ENCODE data around the gene MAP3K2. TPM values are rescaled to one million over a fixed set of nuclear protein-coding genes. Genes with fewer than 3 reads are reported as not detected.

MAP3K2 gene
- total and polyA plus RNA-seq, 4 experiments from 2014 or later, result 42.5 to 87.2 (median 74.5) TPM

DNA sequence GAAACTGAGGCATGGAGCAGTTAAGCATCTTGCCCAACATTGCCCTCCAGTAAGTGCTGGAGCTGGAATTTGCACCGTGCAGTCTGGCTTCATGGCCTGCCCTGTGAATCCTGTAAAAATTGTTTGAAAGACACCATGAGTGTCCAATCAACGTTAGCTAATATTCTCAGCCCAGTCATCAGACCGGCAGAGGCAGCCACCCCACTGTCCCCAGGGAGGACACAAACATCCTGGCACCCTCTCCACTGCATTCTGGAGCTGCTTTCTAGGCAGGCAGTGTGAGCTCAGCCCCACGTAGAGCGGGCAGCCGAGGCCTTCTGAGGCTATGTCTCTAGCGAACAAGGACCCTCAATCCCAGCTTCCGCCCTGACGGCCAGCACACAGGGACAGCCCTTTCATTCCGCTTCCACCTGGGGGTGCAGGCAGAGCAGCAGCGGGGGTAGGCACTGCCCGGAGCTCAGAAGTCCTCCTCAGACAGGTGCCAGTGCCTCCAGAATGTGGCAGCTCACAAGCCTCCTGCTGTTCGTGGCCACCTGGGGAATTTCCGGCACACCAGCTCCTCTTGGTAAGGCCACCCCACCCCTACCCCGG is 31.8 kb upstream of the MAP3K2 start:
- intact Hi-C loops (cut with micrococcal nuclease), result loop anchor here (5.0 to 10.0 kb wide), 3 partner anchors 58 to 335 kb away; no protein-coding TSS in a partner anchor
- POLR2A ChIA-PET (ENCODE audit: partially characterized antibody), result interaction anchor here (0.6 to 0.9 kb wide), 2 partner anchors 11 to 84 kb away, joined by 3 read pairs; no protein-coding TSS in a partner anchor
- no peak for DNase-seq
- H3K4me1 Mint-ChIP-seq, result peaks cover 10 to 39% (median 20%) of the 10 kb centered on the region in 4 donors
- H3K27me3 Mint-ChIP-seq, result peaks cover 12 to 18% of the 10 kb centered on the region in 2 donors
- H3K9me3 Mint-ChIP-seq, result no peaks in the 10 kb centered on the region
- H3K36me3 Mint-ChIP-seq, result no peaks in the 10 kb centered on the region
- Histone ChIP-seq H3K27ac (ENCODE audit: low read depth, low read length) (no peak overlapping the region), H3K36me3 (ENCODE audit: insufficient read depth, low read length) (no peaks in the 10 kb centered on the region), H3K9me3 (ENCODE audit: control insufficient read depth in 1 of 2, low read length in 2 of 2) (no peaks in the 10 kb centered on the region), H3K4me1 (ENCODE audit: insufficient read depth, low read length) (peaks cover 25% of the 10 kb centered on the region), H3K27me3 (ENCODE audit: insufficient read depth, low read length) (no peaks in the 10 kb centered on the region), H3K4me3 (ENCODE audit: low read length in 2 of 2) (no peak overlapping the region)
- no peak overlapping the region for H3K4me3 Mint-ChIP-seq
- H3K27ac Mint-ChIP-seq, result peak overlapping the region in 1 of 7 donors; percentile 18
- CTCF ChIA-PET (ENCODE audit: partially characterized antibody), result no interaction called here

DNA sequence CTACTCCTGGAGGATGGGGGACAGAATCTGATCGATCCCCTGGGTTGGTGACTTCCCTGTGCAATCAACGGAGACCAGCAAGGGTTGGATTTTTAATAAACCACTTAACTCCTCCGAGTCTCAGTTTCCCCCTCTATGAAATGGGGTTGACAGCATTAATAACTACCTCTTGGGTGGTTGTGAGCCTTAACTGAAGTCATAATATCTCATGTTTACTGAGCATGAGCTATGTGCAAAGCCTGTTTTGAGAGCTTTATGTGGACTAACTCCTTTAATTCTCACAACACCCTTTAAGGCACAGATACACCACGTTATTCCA is 31.3 kb upstream of the MAP3K2 start:
- H3K27ac ChIP-seq (ENCODE audit: low read depth, low read length), result no peak overlapping the region
- H3K36me3 ChIP-seq (ENCODE audit: insufficient read depth, low read length), result no peaks in the 10 kb centered on the region
- ChIA-PET POLR2A (ENCODE audit: partially characterized antibody) (interaction anchor here (0.9 kb wide), 1 partner anchor 11 kb away, joined by 3 read pairs; no protein-coding TSS in a partner anchor), CTCF (ENCODE audit: partially characterized antibody) (interaction anchor here (1.2 kb wide), 1 partner anchor 70 kb away, joined by 4 read pairs; no protein-coding TSS in a partner anchor)
- no peak overlapping the region for H3K4me3 ChIP-seq (ENCODE audit: low read length in 2 of 2)
- no peaks in the 10 kb centered on the region for H3K9me3 ChIP-seq (ENCODE audit: control insufficient read depth in 1 of 2, low read length in 2 of 2)
- H3K27me3 ChIP-seq (ENCODE audit: insufficient read depth, low read length), result no peaks in the 10 kb centered on the region
- no peak for DNase-seq
- Mint-ChIP-seq H3K27ac (no peak overlapping the region), H3K9me3 (no peaks in the 10 kb centered on the region), H3K36me3 (no peaks in the 10 kb centered on the region), H3K27me3 (peaks cover 10 to 18% of the 10 kb centered on the region in 2 donors), H3K4me3 (no peak overlapping the region), H3K4me1 (peaks cover 10 to 38% (median 19%) of the 10 kb centered on the region in 4 donors)
- H3K4me1 ChIP-seq (ENCODE audit: insufficient read depth, low read length), result peaks cover 25% of the 10 kb centered on the region
- intact Hi-C loops (cut with micrococcal nuclease), result loop anchor here (5.0 to 10.0 kb wide), 3 partner anchors 58 to 334 kb away; no protein-coding TSS in a partner anchor

DNA sequence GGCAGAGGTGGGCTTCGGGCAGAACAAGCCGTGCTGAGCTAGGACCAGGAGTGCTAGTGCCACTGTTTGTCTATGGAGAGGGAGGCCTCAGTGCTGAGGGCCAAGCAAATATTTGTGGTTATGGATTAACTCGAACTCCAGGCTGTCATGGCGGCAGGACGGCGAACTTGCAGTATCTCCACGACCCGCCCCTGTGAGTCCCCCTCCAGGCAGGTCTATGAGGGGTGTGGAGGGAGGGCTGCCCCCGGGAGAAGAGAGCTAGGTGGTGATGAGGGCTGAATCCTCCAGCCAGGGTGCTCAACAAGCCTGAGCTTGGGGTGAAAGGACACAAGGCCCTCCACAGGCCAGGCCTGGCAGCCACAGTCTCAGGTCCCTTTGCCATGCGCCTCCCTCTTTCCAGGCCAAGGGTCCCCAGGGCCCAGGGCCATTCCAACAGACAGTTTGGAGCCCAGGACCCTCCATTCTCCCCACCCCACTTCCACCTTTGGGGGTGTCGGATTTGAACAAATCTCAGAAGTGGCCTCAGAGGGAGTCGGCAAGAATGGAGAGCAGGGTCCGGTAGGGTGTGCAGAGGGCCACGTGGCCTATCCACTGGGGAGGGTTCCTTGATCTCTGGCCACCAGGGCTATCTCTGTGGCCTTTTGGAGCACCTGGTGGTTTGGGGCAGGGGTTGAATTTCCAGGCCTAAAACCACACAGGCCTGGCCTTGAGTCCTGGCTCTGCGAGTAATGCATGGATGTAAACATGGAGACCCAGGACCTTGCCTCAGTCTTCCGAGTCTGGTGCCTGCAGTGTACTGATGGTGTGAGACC is 30.7 kb upstream of the MAP3K2 start, which contains the start of gene PROC:
Gene PROC, plus strand, starts transcription at position 128 of the 812 bp plus-strand sequence. CDS start 1,516 bp downstream, outside the sequence.
- CTCF ChIA-PET (ENCODE audit: partially characterized antibody), result interaction anchor here (1.1 to 1.2 kb wide), 2 partner anchors 53 to 69 kb away, joined by 3 to 4 read pairs; no protein-coding TSS in a partner anchor

DNA sequence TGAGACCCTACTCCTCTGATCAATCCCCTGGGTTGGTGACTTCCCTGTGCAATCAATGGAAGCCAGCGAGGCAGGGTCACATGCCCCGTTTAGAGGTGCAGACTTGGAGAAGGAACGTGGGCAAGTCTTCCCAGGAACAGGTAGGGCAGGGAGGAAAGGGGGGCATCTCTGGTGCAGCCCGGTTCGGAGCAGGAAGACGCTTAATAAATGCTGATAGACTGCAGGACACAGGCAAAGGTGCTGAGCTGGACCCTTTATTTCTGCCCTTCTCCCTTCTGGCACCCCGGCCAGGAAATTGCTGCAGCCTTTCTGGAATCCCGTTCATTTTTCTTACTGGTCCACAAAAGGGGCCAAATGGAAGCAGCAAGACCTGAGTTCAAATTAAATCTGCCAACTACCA is 29.6 kb upstream of the MAP3K2 start:
- ChIA-PET POLR2A (ENCODE audit: partially characterized antibody) (interaction anchor here (10.5 kb wide), 1 partner anchor 29 kb away, joined by 104 read pairs; the partner anchor contains the start of gene MAP3K2), CTCF (ENCODE audit: partially characterized antibody) (interaction anchor here (1.1 to 3.1 kb wide), 4 partner anchors 52 to 68 kb away, joined by 3 to 15 read pairs (median 9); no protein-coding TSS in a partner anchor)
- Histone ChIP-seq H3K27ac (ENCODE audit: low read depth, low read length) (no peak overlapping the region), H3K27me3 (ENCODE audit: insufficient read depth, low read length) (no peaks in the 10 kb centered on the region), H3K9me3 (ENCODE audit: control insufficient read depth in 1 of 2, low read length in 2 of 2) (no peaks in the 10 kb centered on the region), H3K4me1 (ENCODE audit: insufficient read depth, low read length) (peaks cover 17% of the 10 kb centered on the region), H3K4me3 (ENCODE audit: low read length in 2 of 2) (no peak overlapping the region), H3K36me3 (ENCODE audit: insufficient read depth, low read length) (no peaks in the 10 kb centered on the region)
- Mint-ChIP-seq H3K4me3 (peak overlapping the region in 6 of 8 donors; percentile 34 to 93 (median 79)), H3K4me1 (peaks cover 6 to 24% (median 14%) of the 10 kb centered on the region in 4 donors), H3K27me3 (peaks cover 3 to 9% of the 10 kb centered on the region in 2 donors), H3K9me3 (peaks cover 0 to 2% (median 0%) of the 10 kb centered on the region in 8 donors), H3K36me3 (no peaks in the 10 kb centered on the region), H3K27ac (peak overlapping the region in 5 of 7 donors; percentile 38 to 92 (median 79))
- intact Hi-C loops (cut with micrococcal nuclease), result loop anchor here (2.0 to 10.0 kb wide), 4 partner anchors 29 to 333 kb away; no protein-coding TSS in a partner anchor
- no peak for DNase-seq

More for the DNA sequence above, 30.7 kb upstream of the MAP3K2 start, which contains the start of gene PROC:
- Mint-ChIP-seq H3K4me3 (peak within 1 kb of the TSS in 6 of 8 donors; percentile 32 to 93 (median 67)), H3K9me3 (no peaks in the 10 kb centered on the region), H3K27ac (peak within 1 kb of the TSS in 6 of 7 donors; percentile 38 to 92 (median 79)), H3K27me3 (peaks cover 5 to 13% of the 10 kb centered on the region in 2 donors), H3K4me1 (peaks cover 7 to 32% (median 14%) of the 10 kb centered on the region in 4 donors), H3K36me3 (no peaks in the 10 kb centered on the region)
- intact Hi-C loops (cut with micrococcal nuclease), result loop anchor here (5.0 to 10.0 kb wide), 3 partner anchors 59 to 334 kb away; no protein-coding TSS in a partner anchor
- POLR2A ChIA-PET (ENCODE audit: partially characterized antibody), result no interaction called here
- Histone ChIP-seq H3K36me3 (ENCODE audit: insufficient read depth, low read length) (no peaks in the 10 kb centered on the region), H3K4me3 (ENCODE audit: low read length in 2 of 2) (no peak within 1 kb of the TSS), H3K27me3 (ENCODE audit: insufficient read depth, low read length) (no peaks in the 10 kb centered on the region), H3K4me1 (ENCODE audit: insufficient read depth, low read length) (peaks cover 22% of the 10 kb centered on the region), H3K27ac (ENCODE audit: low read depth, low read length) (no peak within 1 kb of the TSS), H3K9me3 (ENCODE audit: control insufficient read depth in 1 of 2, low read length in 2 of 2) (no peaks in the 10 kb centered on the region)
- DNase-seq, result no peak

DNA sequence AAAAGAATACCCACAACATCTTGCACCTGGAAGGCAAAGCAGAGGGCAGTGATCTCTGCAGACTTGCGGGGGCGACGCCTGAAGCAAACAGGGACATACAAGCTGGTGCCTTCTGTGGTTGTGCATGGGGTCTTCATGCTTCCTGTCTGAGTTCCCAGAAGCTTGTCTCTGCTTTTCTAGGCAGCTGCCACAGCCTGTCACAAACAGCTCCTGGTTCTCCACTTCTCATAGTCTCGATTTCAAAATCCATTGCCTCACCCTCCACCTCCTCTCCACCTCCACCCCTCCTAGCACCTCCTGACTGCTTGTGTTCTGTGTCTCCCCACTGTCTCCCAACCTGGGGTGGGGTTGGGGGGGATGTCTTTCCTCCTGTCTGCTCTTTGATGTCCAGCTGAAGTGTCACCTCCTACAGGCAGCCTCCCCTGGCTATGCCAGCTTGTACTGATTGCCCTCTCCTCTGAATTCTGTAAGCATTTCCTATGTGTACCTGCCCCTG is 28.8 kb upstream of the MAP3K2 start:
- CTCF ChIA-PET (ENCODE audit: partially characterized antibody), result interaction anchor here (0.7 to 3.1 kb wide), 17 partner anchors 8 to 233 kb away, joined by 3 to 15 read pairs (median 4); no protein-coding TSS in a partner anchor
- Histone ChIP-seq H3K4me1 (ENCODE audit: insufficient read depth, low read length) (peaks cover 19% of the 10 kb centered on the region), H3K27ac (ENCODE audit: low read depth, low read length) (peak overlapping the region; percentile 45), H3K36me3 (ENCODE audit: insufficient read depth, low read length) (no peaks in the 10 kb centered on the region), H3K9me3 (ENCODE audit: control insufficient read depth in 1 of 2, low read length in 2 of 2) (no peaks in the 10 kb centered on the region), H3K27me3 (ENCODE audit: insufficient read depth, low read length) (no peaks in the 10 kb centered on the region), H3K4me3 (ENCODE audit: low read length in 2 of 2) (peak overlapping the region; percentile 55 to 88)
- Mint-ChIP-seq H3K36me3 (no peaks in the 10 kb centered on the region), H3K27me3 (peaks cover 1 to 4% of the 10 kb centered on the region in 2 donors), H3K9me3 (peaks cover 0 to 2% (median 0%) of the 10 kb centered on the region in 8 donors), H3K4me3 (peak overlapping the region; percentile 84 to 93 (median 86)), H3K4me1 (peaks cover 9 to 30% (median 18%) of the 10 kb centered on the region in 4 donors), H3K27ac (peak overlapping the region; percentile 69 to 95 (median 88))
- intact Hi-C loops (cut with micrococcal nuclease), result loop anchor here (1.0 to 10.0 kb wide), 5 partner anchors 28 to 332 kb away; no protein-coding TSS in a partner anchor
- POLR2A ChIA-PET (ENCODE audit: partially characterized antibody), result interaction anchor here (1.0 to 10.5 kb wide), 7 partner anchors 9 to 286 kb away, joined by 3 to 104 read pairs (median 4); partner anchors contain the start of genes ERCC3, IWS1 and MAP3K2
- peak in 2 of 5 donors; percentile 17 to 52 for DNase-seq

DNA sequence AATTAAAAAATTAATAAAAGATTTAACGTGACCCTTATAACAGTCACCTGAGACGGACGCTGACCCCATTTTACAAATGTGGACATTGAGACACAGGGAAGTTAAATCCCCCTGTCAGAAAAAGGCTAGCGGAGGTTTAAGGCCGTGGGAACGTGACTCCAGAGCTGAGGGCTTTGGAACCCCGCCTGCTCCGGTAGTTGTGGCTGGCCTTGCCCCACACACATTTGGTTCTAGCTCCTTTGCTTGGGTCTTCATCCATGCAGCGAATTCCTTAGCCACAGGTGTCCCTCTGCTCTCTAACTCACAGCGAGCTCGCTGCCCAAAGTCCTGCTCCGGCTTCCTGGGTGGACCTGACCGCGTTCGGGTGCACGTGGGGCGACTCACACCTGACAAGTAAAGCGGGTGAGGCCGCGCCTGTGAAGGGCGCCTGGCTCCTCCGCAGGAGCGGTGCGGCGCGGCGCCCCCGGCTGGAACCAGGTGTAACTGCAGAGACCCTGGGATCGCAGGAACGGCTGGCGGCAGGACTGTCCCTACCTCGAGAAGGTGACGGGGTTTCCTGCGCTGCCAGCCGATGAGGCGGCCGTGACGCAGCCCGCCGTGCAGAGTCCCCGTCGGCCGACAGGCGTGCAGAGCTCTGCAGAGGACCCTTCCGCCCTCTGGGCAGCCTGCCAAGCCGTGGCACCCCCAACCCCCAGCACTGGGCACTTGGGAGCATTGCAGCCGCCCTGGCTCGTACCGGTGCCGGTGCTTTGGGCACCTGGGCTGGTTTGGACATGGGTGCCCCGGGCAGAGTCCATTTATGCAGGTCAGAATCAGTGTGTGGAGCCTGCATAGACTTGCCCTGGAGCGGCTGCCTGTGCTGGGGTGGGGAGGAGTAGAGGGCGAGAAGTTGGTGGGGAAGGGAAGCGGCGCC is 28.1 kb upstream of the MAP3K2 start:
- Histone ChIP-seq H3K9me3 (ENCODE audit: control insufficient read depth in 1 of 2, low read length in 2 of 2) (no peaks in the 10 kb centered on the region), H3K4me1 (ENCODE audit: insufficient read depth, low read length) (peaks cover 26% of the 10 kb centered on the region), H3K27ac (ENCODE audit: low read depth, low read length) (peak overlapping the region; percentile 45), H3K36me3 (ENCODE audit: insufficient read depth, low read length) (no peaks in the 10 kb centered on the region), H3K4me3 (ENCODE audit: low read length in 2 of 2) (peak overlapping the region; percentile 55 to 88), H3K27me3 (ENCODE audit: insufficient read depth, low read length) (no peaks in the 10 kb centered on the region)
- POLR2A ChIA-PET (ENCODE audit: partially characterized antibody), result interaction anchor here (1.0 to 10.5 kb wide), 8 partner anchors 8 to 286 kb away, joined by 3 to 104 read pairs (median 4); partner anchors contain the start of genes ERCC3, IWS1 and MAP3K2
- DNase-seq, result peak; percentile 80 to 94 (median 82)
- Mint-ChIP-seq H3K9me3 (peaks cover 0 to 2% (median 0%) of the 10 kb centered on the region in 8 donors), H3K4me1 (peaks cover 14 to 37% (median 25%) of the 10 kb centered on the region in 4 donors), H3K27ac (peak overlapping the region; percentile 73 to 92 (median 79)), H3K36me3 (no peaks in the 10 kb centered on the region), H3K27me3 (peaks cover 1 to 4% of the 10 kb centered on the region in 2 donors), H3K4me3 (peak overlapping the region; percentile 84 to 93 (median 86))
- CTCF ChIA-PET (ENCODE audit: partially characterized antibody), result interaction anchor here (0.7 to 3.1 kb wide), 28 partner anchors 8 to 234 kb away, joined by 3 to 15 read pairs (median 4); partner anchors contain the start of gene MAP3K2
- intact Hi-C loops (cut with micrococcal nuclease), result loop anchor here (1.0 to 10.0 kb wide), 5 partner anchors 27 to 331 kb away; no protein-coding TSS in a partner anchor

Data from CD4-positive, alpha-beta memory T cell (primary cell).